OCI-LY7 (cell line): ENCODE results near the gene CMTM7. TPM values are rescaled to one million over a fixed set of nuclear protein-coding genes. Genes with fewer than 3 reads are reported as not detected.

Source experiments
- BruUV-seq: library from RNA; stranded (reverse); fragments of 400-500 nt; replicated peaks from 2 replicates; lab custom pipeline; 2021; lab: Mats Ljungman, UMichigan
- CTCF ChIA-PET: fragments of 300-600 bp; sonication (Branson Sonifier 250); formaldehyde crosslinking; loops from one replicate; lab custom pipeline; 2022; ENCODE audit warnings: antibody characterized with exemption; ENCODE audit not compliant: unreplicated experiment; lab: Charles Lee
- POLR2A ChIA-PET: fragments of 300-600 bp; sonication (Branson Sonifier 250); formaldehyde crosslinking; loops from one replicate; lab custom pipeline; 2022; ENCODE audit warnings: antibody characterized with exemption; lab: Charles Lee
- DNase-seq: peaks from one replicate; pipeline ENCODE4 v3.0.0-alpha.2; 2015; ENCODE audit warnings: low spot score
- H2AFZ ChIP-seq: fragments of 200-600 bp; sonication (generic), shearing (Covaris generic); 2 replicates; pipeline ENCODE4 v1.6.1; 2014; ENCODE audit warnings: mild to moderate bottlenecking, antibody characterized with exemption, low read length, moderate library complexity
- H3K27ac ChIP-seq: fragments of 200-600 bp; sonication (generic); 2 replicates; pipeline ENCODE4 v1.5.1; 2014; ENCODE audit warnings: mixed run types, low read depth, mild to moderate bottlenecking, moderate library complexity, low read length, inconsistent platforms; ENCODE audit not compliant: poor library complexity, severe bottlenecking
- H3K36me3 ChIP-seq: fragments of 200-600 bp; sonication (generic); 2 replicates; pipeline ENCODE4 v1.6.1; 2014; ENCODE audit warnings: mild to moderate bottlenecking, antibody characterized with exemption, low read length, moderate library complexity, mixed read lengths; ENCODE audit not compliant: insufficient read depth
- H3K4me1 ChIP-seq: fragments of 200-600 bp; sonication (generic); 2 replicates; pipeline ENCODE4 v1.5.1; 2014; ENCODE audit warnings: mild to moderate bottlenecking, low read length; ENCODE audit not compliant: insufficient read depth, poor library complexity, severe bottlenecking
- H3K4me2 ChIP-seq: fragments of 200-600 bp; sonication (generic); 2 replicates; pipeline ENCODE4 v1.6.1; 2014; ENCODE audit warnings: mild to moderate bottlenecking, low read length
- H3K4me3 ChIP-seq: fragments of 200-600 bp; sonication (generic); 2 replicates; pipeline ENCODE4 v1.5.1; 2014; ENCODE audit warnings: mild to moderate bottlenecking, low read depth, low read length; ENCODE audit not compliant: poor library complexity, severe bottlenecking
- H3K79me2 ChIP-seq: fragments of 200-600 bp; sonication (generic); 2 replicates; pipeline ENCODE4 v1.6.1; 2016; ENCODE audit warnings: low read depth, mild to moderate bottlenecking, low read length, moderate library complexity, mixed read lengths; ENCODE audit not compliant: insufficient read depth
- H3K9me2 ChIP-seq: fragments of 200-600 bp; sonication (generic); 2 replicates; pipeline ENCODE4 v1.6.1; 2016; ENCODE audit warnings: mild to moderate bottlenecking, low read length, mixed read lengths; ENCODE audit not compliant: insufficient read depth
- H3K9me3 ChIP-seq: fragments of 200-600 bp; sonication (generic); 2 replicates; pipeline ENCODE4 v1.6.1; 2014; ENCODE audit warnings: mild to moderate bottlenecking, mixed run types, low read length, mixed read lengths
- H4K20me1 ChIP-seq: fragments of 200-600 bp; sonication (generic); 2 replicates; pipeline ENCODE4 v1.6.1; 2014; ENCODE audit warnings: mild to moderate bottlenecking, antibody characterized with exemption, low read length, moderate library complexity, mixed read lengths; ENCODE audit not compliant: insufficient read depth
- CTCF ChIP-seq: fragments of 200-600 bp; sonication (generic); conservative IDR thresholded peaks from 2 replicates; pipeline ENCODE4 v1.5.1; 2014; ENCODE audit warnings: mild to moderate bottlenecking, antibody characterized with exemption, low read length, moderate library complexity, mixed read lengths
- EZH2phosphoT487 ChIP-seq: fragments of 200-600 bp; sonication (generic); IDR thresholded peaks from 2 replicates; pipeline ENCODE4 v1.6.1; 2018; ENCODE audit warnings: low read depth, borderline replicate concordance, mild to moderate bottlenecking, mixed run types, antibody characterized with exemption, low read length, moderate library complexity, mixed read lengths
- intact Hi-C: fragments of 100-400 bp; cut with micrococcal nuclease; formaldehyde crosslinking; loops from one replicate; pipeline ENCODE4 v1.10.0; 2022; ENCODE audit not compliant: unreplicated experiment
- total RNA-seq, 2 experiments: library from RNA; depleted of rRNA in 1 of 2; stranded (reverse); fragments of >200 nt in 1 of 2; shearing (Covaris generic) in 1 of 2; gene quantifications; 2 replicates each; pipeline ENCODE4 v1.2.3, GENCODE V29; 2014 to 2022

CMTM7 gene
- total RNA-seq, 2 experiments from 2014 or later: 16.0 to 19.0 TPM

DNA sequence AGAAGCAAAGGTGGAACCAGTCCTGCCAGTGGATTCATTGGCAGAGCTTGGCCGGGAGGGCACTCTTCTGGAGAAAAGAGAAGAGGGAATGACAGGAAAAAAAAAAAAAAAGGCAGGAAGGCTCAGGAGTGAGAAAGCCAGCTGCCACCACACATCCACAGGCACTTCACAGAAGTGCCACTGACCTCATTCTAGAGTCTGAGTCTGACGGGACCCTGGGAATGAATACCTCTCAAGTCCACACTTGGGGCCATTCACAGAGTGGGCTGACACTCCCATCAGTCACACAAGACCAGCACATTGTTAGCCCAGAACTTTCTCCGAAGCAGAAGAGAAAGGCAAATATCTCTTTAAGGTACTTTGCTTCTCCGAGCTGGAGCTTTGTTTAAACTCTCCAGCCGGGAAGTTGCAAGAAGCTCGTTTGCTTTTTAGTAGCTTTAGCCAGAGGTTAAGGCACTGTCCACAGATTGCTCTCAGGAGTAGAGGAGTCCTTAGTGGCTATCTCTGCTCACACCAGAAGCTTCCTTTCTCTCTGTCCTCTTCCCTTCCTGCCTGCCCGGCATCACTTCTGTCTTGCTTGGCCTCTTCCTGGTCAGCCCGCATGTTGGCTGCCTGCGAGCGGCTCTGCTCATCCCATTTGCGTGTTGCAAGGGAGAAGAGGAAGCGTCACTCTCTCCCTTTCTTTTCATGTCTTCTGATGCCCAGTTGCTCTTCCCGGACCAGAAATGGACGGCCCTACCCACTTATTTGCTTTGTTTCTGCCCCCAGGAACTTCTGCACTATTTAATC, 57.2 kb downstream of the CMTM7 start:
- no peaks in the 10 kb centered on the region for H3K79me2 ChIP-seq
- no TSS peak for BruUV-seq
- no peak for TF ChIP-seq CTCF
- no peak for TF ChIP-seq EZH2phosphoT487
- CTCF ChIA-PET: interaction anchor here (1.9 kb wide), 1 partner anchor 25 kb away, joined by 4 read pairs; no protein-coding TSS in a partner anchor
- no peaks in the 10 kb centered on the region for H3K9me2 ChIP-seq
- H3K4me2 ChIP-seq: no peak overlapping the region
- POLR2A ChIA-PET: interaction anchor here (0.6 to 4.3 kb wide), 6 partner anchors 7 to 1804 kb away, joined by 3 to 18 read pairs (median 3); no protein-coding TSS in a partner anchor
- no peaks in the 10 kb centered on the region for H4K20me1 ChIP-seq
- intact Hi-C loops: no loop called here
- no peak overlapping the region for H3K4me3 ChIP-seq
- no peak overlapping the region for H3K27ac ChIP-seq
- no peak overlapping the region for H2AFZ ChIP-seq
- H3K4me1 ChIP-seq: peaks cover 27% of the 10 kb centered on the region
- H3K36me3 ChIP-seq: peaks cover 26% of the 10 kb centered on the region
- no peaks in the 10 kb centered on the region; the same call in 1 of the 2 replicates for H3K9me3 ChIP-seq
- DNase-seq: no peak

DNA sequence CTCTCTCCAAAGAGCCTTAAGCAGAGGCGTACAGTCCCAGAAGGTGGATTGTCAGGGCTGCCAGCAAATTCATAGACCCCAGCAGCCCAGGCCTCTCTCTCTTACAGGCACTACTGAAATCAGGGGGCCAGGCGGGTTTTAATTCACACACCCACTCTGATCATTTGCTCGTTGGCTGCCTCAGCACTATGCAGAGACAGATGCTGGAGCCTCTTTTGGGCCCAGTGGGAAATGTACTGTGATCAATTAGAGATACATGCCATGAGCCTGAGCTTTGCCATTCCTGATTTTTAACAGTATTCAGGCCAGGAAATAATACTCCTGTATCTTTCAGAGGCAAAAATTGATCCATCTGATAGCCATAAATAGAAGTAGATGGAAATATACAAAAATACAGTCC, 58.0 kb downstream of the CMTM7 start:
- Histone ChIP-seq H3K27ac (no peak overlapping the region), H3K9me3 (no peaks in the 10 kb centered on the region; the same call in 1 of the 2 replicates), H3K9me2 (no peaks in the 10 kb centered on the region), H2AFZ (no peak overlapping the region), H3K4me2 (no peak overlapping the region), H3K4me3 (no peak overlapping the region), H3K36me3 (peaks cover 20% of the 10 kb centered on the region; the same call in 1 of the 2 replicates), H3K79me2 (no peaks in the 10 kb centered on the region), H4K20me1 (no peaks in the 10 kb centered on the region), H3K4me1 (peaks cover 27% of the 10 kb centered on the region)
- intact Hi-C loops: no loop called here
- no peak for DNase-seq
- ChIA-PET CTCF (interaction anchor here (1.9 kb wide), 1 partner anchor 26 kb away, joined by 4 read pairs; no protein-coding TSS in a partner anchor), POLR2A (interaction anchor here (0.6 to 4.3 kb wide), 3 partner anchors 9 to 235 kb away, joined by 4 to 18 read pairs (median 6); no protein-coding TSS in a partner anchor)
- no TSS peak for BruUV-seq
- TF ChIP-seq EZH2phosphoT487 (no peak), CTCF (no peak)
